ENCODE results near the gene HIVEP3. TPM values are rescaled to one million over a fixed set of nuclear protein-coding genes. Genes with fewer than 3 reads are reported as not detected.

HIVEP3 gene
- total and polyA plus RNA-seq, 7 donors = 0.70 to 3.4 (median 2.1) TPM

DNA sequence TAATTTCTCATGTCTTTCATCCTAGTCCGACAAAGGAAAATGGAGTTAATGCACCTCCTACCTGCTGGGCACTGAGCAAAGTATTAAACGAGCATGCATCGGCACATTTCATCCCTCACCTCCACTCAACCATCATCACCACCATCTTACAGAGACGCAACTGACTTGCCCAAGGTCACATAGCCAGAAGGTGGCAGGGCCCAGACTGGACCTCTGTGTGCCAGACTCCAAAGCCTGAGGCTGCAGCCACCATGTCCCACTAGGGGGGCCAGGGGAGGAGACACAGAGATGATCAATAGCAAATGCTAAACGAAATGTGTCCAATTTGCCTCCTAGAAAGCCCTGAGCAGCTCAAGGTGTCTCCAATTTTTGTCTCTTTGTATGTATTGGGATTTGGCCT, 270.5 kb downstream of the HIVEP3 start:
- no peak for TF ChIP-seq CTCF (IDR thresholded peaks at IDR 0.05)
- ATAC-seq (no peak), DNase-seq (no peak)
- Histone ChIP-seq H3K36me3 (ENCODE audit: insufficient read depth in 1 of 2, low read depth in 1 of 2) (no peaks in the 10 kb centered on the region), H3K27ac (no peak overlapping the region), H3K27me3 (ENCODE audit: insufficient read depth in 3 of 3, low read length in 2 of 3) (peaks cover 0 to 2% (median 0%) of the 10 kb centered on the region in 3 donors), H3K9me3 (no peaks in the 10 kb centered on the region), H3K4me3 (no peak overlapping the region), H3K4me1 (peaks cover 9% of the 10 kb centered on the region)
- intact Hi-C loops (cut with DNase I) = no loop called here
- WGBS, 3 donors = 87 to 99% (median 97%) methylated on average over 5 of the region's 5 CpGs

DNA sequence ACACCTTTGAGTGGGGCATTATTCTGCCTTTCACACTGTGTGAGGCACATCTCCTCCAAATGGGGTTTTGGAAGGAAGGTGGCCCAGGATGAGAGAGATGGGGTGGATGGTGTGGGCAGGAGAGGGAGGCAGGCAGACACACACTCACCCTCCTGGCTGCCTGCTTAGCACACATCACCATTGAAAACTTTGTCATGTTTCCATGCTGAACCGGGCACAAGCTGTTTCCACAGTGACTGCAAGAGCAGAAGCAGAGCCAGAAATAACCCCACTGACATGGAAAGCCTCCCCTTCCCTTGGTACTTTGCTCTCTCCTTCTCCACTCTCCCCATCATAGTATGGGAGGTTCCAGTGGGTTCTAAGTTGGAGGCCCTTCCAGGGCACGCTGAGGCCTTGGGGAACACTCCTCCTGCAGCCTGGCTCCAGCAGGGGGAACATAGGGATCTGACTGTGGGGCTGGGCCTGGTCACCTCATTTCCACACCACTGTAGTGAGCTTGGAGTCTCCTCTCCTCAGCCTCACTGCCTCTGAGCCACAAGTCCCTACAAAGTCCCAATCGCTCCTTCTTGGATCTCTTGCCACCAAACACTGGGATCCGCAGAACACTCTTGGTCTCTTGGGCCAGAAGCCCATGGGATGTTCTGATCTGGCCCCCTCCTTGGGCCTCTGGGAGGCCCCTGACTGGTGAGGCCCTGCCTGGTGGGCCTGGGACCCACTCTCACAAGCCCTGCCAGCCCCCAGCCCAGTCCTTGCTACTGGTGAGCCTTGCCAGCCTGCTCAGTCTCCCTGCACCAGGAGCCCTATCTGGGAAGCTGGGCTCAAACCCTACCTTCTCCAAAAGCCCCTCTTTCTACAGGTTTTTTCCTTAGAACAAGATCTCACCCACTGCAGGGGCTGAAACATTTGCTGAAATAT, 271.2 kb downstream of the HIVEP3 start:
- Histone ChIP-seq H3K4me3 (no peak overlapping the region), H3K36me3 (ENCODE audit: insufficient read depth in 1 of 2, low read depth in 1 of 2) (no peaks in the 10 kb centered on the region), H3K9me3 (no peaks in the 10 kb centered on the region), H3K4me1 (peaks cover 9% of the 10 kb centered on the region), H3K27me3 (ENCODE audit: insufficient read depth in 3 of 3, low read length in 2 of 3) (peaks cover 0 to 2% (median 0%) of the 10 kb centered on the region in 3 donors), H3K27ac (no peak overlapping the region)
- 85 to 92% (median 90%) methylated on average over 4 of the region's 4 CpGs for WGBS, 3 donors
- no peak for TF ChIP-seq CTCF (IDR thresholded peaks at IDR 0.05)
- intact Hi-C loops (cut with DNase I) = no loop called here
- DNase-seq = no peak
- ATAC-seq = no peak

- Histone ChIP-seq H3K36me3 (ENCODE audit: insufficient read depth in 1 of 2, low read depth in 1 of 2) (no peaks in the 10 kb centered on the region), H3K27ac (no peak overlapping the region), H3K27me3 (ENCODE audit: insufficient read depth in 3 of 3, low read length in 2 of 3) (peaks cover 0 to 2% (median 0%) of the 10 kb centered on the region in 3 donors), H3K4me3 (no peak overlapping the region), H3K4me1 (peaks cover 9% of the 10 kb centered on the region), H3K9me3 (no peaks in the 10 kb centered on the region)
- no peak for DNase-seq
- 97 to 100% (median 98%) methylated on average over 4 of the region's 4 CpGs for WGBS, 3 donors
- intact Hi-C loops (cut with DNase I) = no loop called here
- no peak for TF ChIP-seq CTCF (IDR thresholded peaks at IDR 0.05)
- no peak for ATAC-seq
These were observed 272.5 kb downstream of the HIVEP3 start for GRCh38 chr1:41646186-41646585.

DNA sequence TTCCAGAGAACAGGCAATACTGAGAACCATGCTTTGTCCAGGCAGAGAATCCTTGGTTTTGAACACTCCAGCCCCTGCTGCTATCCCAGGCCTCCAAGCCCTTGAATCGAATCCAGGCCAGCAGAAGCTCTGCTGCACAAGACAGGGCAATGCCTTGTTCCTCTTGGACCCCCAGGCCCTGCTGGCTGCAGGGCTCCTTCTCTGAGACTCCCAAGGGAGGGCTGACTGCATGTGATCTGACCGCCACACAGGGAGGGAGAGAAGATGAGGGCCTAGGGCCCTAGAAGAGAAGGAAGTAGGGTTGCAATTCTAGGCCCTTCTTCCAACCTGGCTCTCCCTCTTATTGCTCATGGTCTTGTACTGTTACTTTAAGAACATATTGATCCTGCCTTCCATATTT, 273.7 kb downstream of the HIVEP3 start:
- ATAC-seq (no peak), DNase-seq (no peak)
- Histone ChIP-seq H3K9me3 (no peaks in the 10 kb centered on the region), H3K27ac (no peak overlapping the region), H3K4me3 (no peak overlapping the region), H3K36me3 (ENCODE audit: insufficient read depth in 1 of 2, low read depth in 1 of 2) (no peaks in the 10 kb centered on the region), H3K27me3 (ENCODE audit: insufficient read depth in 3 of 3, low read length in 2 of 3) (peaks cover 0 to 2% (median 0%) of the 10 kb centered on the region in 3 donors), H3K4me1 (peaks cover 8% of the 10 kb centered on the region)
- intact Hi-C loops (cut with DNase I) = no loop called here
- WGBS, 3 donors = 94 to 100% (median 96%) methylated on average over 1 to 2 of the region's 2 CpGs
- no peak for TF ChIP-seq CTCF (IDR thresholded peaks at IDR 0.05)
